IPS-18a (cell line): ENCODE results near the gene HMCN1.
"Not testable (repeated sequence)": the region's sequence is repeated elsewhere in the genome, so short reads cannot be mapped to it uniquely, and the experiment has no call there.

Source experiments
- H3K27ac ChIP-seq: one replicate; pipeline ENCODE4 v1.5.1; 2013; ENCODE audit warnings: low read length
- H3K27me3 ChIP-seq: one replicate; pipeline ENCODE4 v1.6.1; 2013; ENCODE audit warnings: mild to moderate bottlenecking, low read length; ENCODE audit not compliant: control insufficient read depth, insufficient read depth
- H3K36me3 ChIP-seq: one replicate; pipeline ENCODE4 v1.6.1; 2013; ENCODE audit warnings: low read depth, low read length; ENCODE audit not compliant: control insufficient read depth
- H3K4me1 ChIP-seq: one replicate; pipeline ENCODE4 v1.6.1; 2013; ENCODE audit warnings: low read depth, low read length; ENCODE audit not compliant: control insufficient read depth
- H3K4me3 ChIP-seq: one replicate; pipeline ENCODE4 v1.5.1; 2013; ENCODE audit warnings: low read length
- H3K9ac ChIP-seq: one replicate; pipeline ENCODE4 v1.6.1; 2013; ENCODE audit warnings: mild to moderate bottlenecking, low read length, moderate library complexity
- H3K9me3 ChIP-seq: one replicate; pipeline ENCODE4 v1.6.1; 2013; ENCODE audit warnings: low read depth, low read length; ENCODE audit not compliant: control insufficient read depth

Gene HMCN1

GRCh38 chr1:185787238-185787637, 53.0 kb downstream of the HMCN1 start:
- Histone ChIP-seq H3K36me3 (no peaks in the 10 kb centered on the region), H3K27me3 (no peaks in the 10 kb centered on the region), H3K9me3 (no peaks in the 10 kb centered on the region), H3K27ac (no peak overlapping the region), H3K4me1 (no peaks in the 10 kb centered on the region), H3K9ac (no peak overlapping the region), H3K4me3 (no peak overlapping the region)

- H3K27ac ChIP-seq, result no peak overlapping the region
- no peaks in the 10 kb centered on the region for H3K27me3 ChIP-seq
- H3K9me3 ChIP-seq, result no peaks in the 10 kb centered on the region
- no peak overlapping the region for H3K4me3 ChIP-seq
- no peaks in the 10 kb centered on the region for H3K36me3 ChIP-seq
- no peaks in the 10 kb centered on the region for H3K4me1 ChIP-seq
- H3K9ac ChIP-seq, result no peak overlapping the region
Measured at GRCh38 chr1:185788386-185788785, 54.2 kb downstream of the HMCN1 start.

GRCh38 chr1:185789501-185790193, 55.5 kb downstream of the HMCN1 start:
- no peaks in the 10 kb centered on the region for H3K9me3 ChIP-seq
- no peaks in the 10 kb centered on the region for H3K27me3 ChIP-seq
- no peak overlapping the region for H3K4me3 ChIP-seq
- no peak overlapping the region for H3K27ac ChIP-seq
- H3K9ac ChIP-seq, result no peak overlapping the region
- no peaks in the 10 kb centered on the region for H3K36me3 ChIP-seq
- no peaks in the 10 kb centered on the region for H3K4me1 ChIP-seq

- Histone ChIP-seq H3K27ac (no peak overlapping the region), H3K9ac (no peak overlapping the region), H3K27me3 (no peaks in the 10 kb centered on the region), H3K4me1 (no peaks in the 10 kb centered on the region), H3K36me3 (no peaks in the 10 kb centered on the region), H3K9me3 (no peaks in the 10 kb centered on the region), H3K4me3 (no peak overlapping the region)
Measured at GRCh38 chr1:185790194-185790735, 56.1 kb downstream of the HMCN1 start.

GRCh38 chr1:185792040-185792439, 57.8 kb downstream of the HMCN1 start:
- Histone ChIP-seq H3K4me3 (no peak overlapping the region), H3K9me3 (no peaks in the 10 kb centered on the region), H3K36me3 (no peaks in the 10 kb centered on the region), H3K9ac (no peak overlapping the region), H3K27ac (no peak overlapping the region), H3K4me1 (no peaks in the 10 kb centered on the region), H3K27me3 (no peaks in the 10 kb centered on the region)

- not testable (repeated sequence) for H3K9me3 ChIP-seq, H3K9ac ChIP-seq, H3K36me3 ChIP-seq, H3K4me3 ChIP-seq, H3K27me3 ChIP-seq, H3K4me1 ChIP-seq, H3K27ac ChIP-seq
Measured at GRCh38 chr1:185794495-185794894, 60.3 kb downstream of the HMCN1 start.

- Histone ChIP-seq H3K9me3 (no peaks in the 10 kb centered on the region), H3K27ac (no peak overlapping the region), H3K27me3 (no peaks in the 10 kb centered on the region), H3K36me3 (no peaks in the 10 kb centered on the region), H3K4me3 (no peak overlapping the region), H3K4me1 (no peaks in the 10 kb centered on the region), H3K9ac (no peak overlapping the region)
Measured at GRCh38 chr1:185795181-185795580, 61.0 kb downstream of the HMCN1 start.

- H3K9me3 ChIP-seq, result no peaks in the 10 kb centered on the region
- no peaks in the 10 kb centered on the region for H3K4me1 ChIP-seq
- no peak overlapping the region for H3K27ac ChIP-seq
- H3K27me3 ChIP-seq, result no peaks in the 10 kb centered on the region
- no peak overlapping the region for H3K4me3 ChIP-seq
- H3K9ac ChIP-seq, result no peak overlapping the region
- H3K36me3 ChIP-seq, result no peaks in the 10 kb centered on the region
Measured at GRCh38 chr1:185798505-185798904, 64.3 kb downstream of the HMCN1 start.

- Histone ChIP-seq H3K27me3 (no peaks in the 10 kb centered on the region), H3K9me3 (no peaks in the 10 kb centered on the region), H3K36me3 (no peaks in the 10 kb centered on the region), H3K4me3 (no peak overlapping the region), H3K27ac (no peak overlapping the region), H3K9ac (no peak overlapping the region), H3K4me1 (no peaks in the 10 kb centered on the region)
Measured at GRCh38 chr1:185803241-185803640, 69.0 kb downstream of the HMCN1 start.

GRCh38 chr1:185804206-185804605, 70.0 kb downstream of the HMCN1 start:
- H3K9me3 ChIP-seq, result no peaks in the 10 kb centered on the region
- no peak overlapping the region for H3K27ac ChIP-seq
- H3K4me3 ChIP-seq, result no peak overlapping the region
- H3K9ac ChIP-seq, result no peak overlapping the region
- no peaks in the 10 kb centered on the region for H3K27me3 ChIP-seq
- no peaks in the 10 kb centered on the region for H3K36me3 ChIP-seq
- H3K4me1 ChIP-seq, result no peaks in the 10 kb centered on the region

- no peaks in the 10 kb centered on the region for H3K4me1 ChIP-seq
Measured at GRCh38 chr1:185804608-185805007, 70.4 kb downstream of the HMCN1 start.

GRCh38 chr1:185807275-185807674, 73.1 kb downstream of the HMCN1 start:
- Histone ChIP-seq H3K36me3 (no peaks in the 10 kb centered on the region), H3K9ac (no peak overlapping the region), H3K4me1 (peaks cover 9% of the 10 kb centered on the region), H3K27ac (no peak overlapping the region), H3K27me3 (no peaks in the 10 kb centered on the region), H3K9me3 (no peaks in the 10 kb centered on the region), H3K4me3 (no peak overlapping the region)

More at GRCh38 chr1:185804608-185805007, 70.4 kb downstream of the HMCN1 start:
- Histone ChIP-seq H3K4me3 (no peak overlapping the region), H3K36me3 (no peaks in the 10 kb centered on the region), H3K27me3 (no peaks in the 10 kb centered on the region), H3K9ac (no peak overlapping the region), H3K27ac (no peak overlapping the region), H3K9me3 (no peaks in the 10 kb centered on the region)
